SK-N-SH treated with all-trans-retinoic acid at 6 μM for 48 hours (cell line): ENCODE data around the gene ZNF217.
"Not testable (repeated sequence)": the region's sequence is repeated elsewhere in the genome, so short reads cannot be mapped to it uniquely, and the experiment has no call there.

Experiments
- ARNTL ChIP-seq: fragments of 450-650 bp; formaldehyde crosslinking; IDR thresholded peaks from 2 replicates; pipeline ENCODE4 v1.5.0; 2020; ENCODE audit warnings: low read depth, mild to moderate bottlenecking, moderate library complexity, borderline replicate concordance
- ESRRG ChIP-seq: fragments of 250-450 bp; sonication (Bioruptor Pico); IDR thresholded peaks from 2 replicates; pipeline ENCODE4 v1.6.1; 2021; ENCODE audit warnings: mild to moderate bottlenecking
- PPARA ChIP-seq: fragments of 250-450 bp; sonication (Bioruptor Pico); IDR thresholded peaks from 2 replicates; pipeline ENCODE4 v1.5.0; 2020; ENCODE audit warnings: mild to moderate bottlenecking, borderline replicate concordance
- ZC3H10 ChIP-seq: fragments of 250-450 bp; sonication (Bioruptor Pico); IDR thresholded peaks from 2 replicates; pipeline ENCODE4 v1.5.1; 2021; ENCODE audit warnings: mild to moderate bottlenecking, moderate library complexity
- ZFP3 ChIP-seq: fragments of 250-450 bp; sonication (Bioruptor Pico); IDR thresholded peaks from 2 replicates; pipeline ENCODE4 v1.5.0; 2020; ENCODE audit warnings: mild to moderate bottlenecking, moderate library complexity
- ZFP30 ChIP-seq: fragments of 450-650 bp; formaldehyde crosslinking; IDR thresholded peaks from 2 replicates; pipeline ENCODE4 v1.5.0; 2022; ENCODE audit warnings: mild to moderate bottlenecking, moderate library complexity
- TF ChIP-seq, protein P1 (sequence below): fragments of 250-450 bp; sonication (Bioruptor Pico); IDR thresholded peaks from 2 replicates; pipeline ENCODE4 v1.8.0; 2020; ENCODE audit warnings: mild to moderate bottlenecking, moderate library complexity, borderline replicate concordance

DNA sequence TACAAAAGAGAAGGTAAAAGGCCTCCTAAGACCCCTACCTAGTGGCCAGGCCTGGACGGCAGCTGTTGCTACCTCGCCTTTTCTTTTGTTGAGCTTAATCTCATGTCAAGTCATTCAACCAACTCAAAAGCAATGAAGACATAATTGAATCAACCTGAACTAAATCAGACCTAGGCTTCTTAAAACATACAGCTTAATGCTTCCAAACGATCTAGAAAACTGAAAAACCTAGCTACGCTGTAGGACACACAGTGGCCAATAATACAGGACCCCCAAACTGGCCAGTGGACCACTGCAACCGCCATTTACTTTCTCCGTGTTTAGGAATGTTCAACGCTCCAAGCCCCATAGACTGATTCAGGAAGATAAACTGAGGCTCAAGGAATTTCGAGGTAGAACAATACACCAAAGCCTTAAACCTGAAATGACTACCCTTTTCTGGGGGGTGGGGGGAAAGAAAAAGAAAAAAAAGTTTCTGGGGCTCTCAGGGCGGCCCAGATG lies 1.6 kb downstream of the ZNF217 start:
- not testable (repeated sequence) for TF ChIP-seq ZC3H10; ESRRG; ARNTL (CRISPR knock-in tag); ZFP30; ZFP3; PPARA
- TF ChIP-seq, protein P1, sequence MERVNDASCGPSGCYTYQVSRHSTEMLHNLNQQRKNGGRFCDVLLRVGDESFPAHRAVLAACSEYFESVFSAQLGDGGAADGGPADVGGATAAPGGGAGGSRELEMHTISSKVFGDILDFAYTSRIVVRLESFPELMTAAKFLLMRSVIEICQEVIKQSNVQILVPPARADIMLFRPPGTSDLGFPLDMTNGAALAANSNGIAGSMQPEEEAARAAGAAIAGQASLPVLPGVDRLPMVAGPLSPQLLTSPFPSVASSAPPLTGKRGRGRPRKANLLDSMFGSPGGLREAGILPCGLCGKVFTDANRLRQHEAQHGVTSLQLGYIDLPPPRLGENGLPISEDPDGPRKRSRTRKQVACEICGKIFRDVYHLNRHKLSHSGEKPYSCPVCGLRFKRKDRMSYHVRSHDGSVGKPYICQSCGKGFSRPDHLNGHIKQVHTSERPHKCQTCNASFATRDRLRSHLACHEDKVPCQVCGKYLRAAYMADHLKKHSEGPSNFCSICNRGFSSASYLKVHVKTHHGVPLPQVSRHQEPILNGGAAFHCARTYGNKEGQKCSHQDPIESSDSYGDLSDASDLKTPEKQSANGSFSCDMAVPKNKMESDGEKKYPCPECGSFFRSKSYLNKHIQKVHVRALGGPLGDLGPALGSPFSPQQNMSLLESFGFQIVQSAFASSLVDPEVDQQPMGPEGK, result not testable (repeated sequence)
